Spleen (tissue), 11 donors: ENCODE measurements around the gene HHAT. TPM values are rescaled to one million over a fixed set of nuclear protein-coding genes. Genes with fewer than 3 reads are reported as not detected.

Experiments used
- DNase-seq: peaks from one replicate; pipeline ENCODE4 v3.0.0-alpha.2; 2020
- H3K27ac ChIP-seq, 8 donors: fragments of 200-600 bp; sonication (generic) in 7 of 8; 1 replicate in 4 of 8; 2 replicates in 4 of 8; pipeline versions ENCODE4 v1.5.0 to v1.8.0; 2016 to 2021; ENCODE audit warnings: inconsistent platforms in 4 of 8, mild to moderate bottlenecking in 4 of 8, moderate library complexity in 1 of 8
- H3K27me3 ChIP-seq, 7 donors: fragments of 200-600 bp; sonication (generic) in 6 of 7; replicated peaks in 1 of 7; 1 replicate in 4 of 7; 2 replicates in 3 of 7; pipeline versions ENCODE4 v1.5.0 to v1.8.0; 2016 to 2021; ENCODE audit warnings: inconsistent platforms in 3 of 7, mild to moderate bottlenecking in 1 of 7
- H3K36me3 ChIP-seq, 6 donors: fragments of 200-600 bp; sonication (generic) in 5 of 6; 1 replicate in 4 of 6; 2 replicates in 2 of 6; pipeline versions ENCODE4 v1.5.0 to v1.8.0; 2016 to 2021; ENCODE audit warnings: inconsistent platforms in 2 of 6
- H3K4me1 ChIP-seq, 6 donors: fragments of 200-600 bp; sonication (generic) in 5 of 6; 1 replicate in 3 of 6; 2 replicates in 3 of 6; pipeline versions ENCODE4 v1.5.0 to v1.8.0; 2016 to 2021; ENCODE audit warnings: inconsistent platforms in 3 of 6
- H3K4me3 ChIP-seq, 8 donors: fragments of 200-600 bp; sonication (generic) in 7 of 8; 1 replicate in 4 of 8; 2 replicates in 4 of 8; pipeline versions ENCODE4 v1.5.0 to v1.8.0; 2016 to 2021; ENCODE audit warnings: inconsistent platforms in 4 of 8, mild to moderate bottlenecking in 4 of 8, moderate library complexity in 2 of 8
- H3K9me3 ChIP-seq, 8 donors: fragments of 200-600 bp; sonication (generic) in 7 of 8; 1 replicate in 4 of 8; 2 replicates in 4 of 8; pipeline versions ENCODE4 v1.5.0 to v1.8.0; 2016 to 2021; ENCODE audit warnings: inconsistent platforms in 4 of 8
- POLR2A ChIP-seq, 3 donors: fragments of 450-650 bp; IDR thresholded peaks; one replicate each; pipeline ENCODE4 v1.5.1; 2017; ENCODE audit warnings: antibody characterized with exemption in 3 of 3, mild to moderate bottlenecking in 1 of 3
- POLR2AphosphoS5 ChIP-seq, 3 donors: sonication (generic); formaldehyde crosslinking; IDR thresholded peaks; one replicate each; pipeline ENCODE4 v1.5.1; 2017; ENCODE audit warnings: antibody characterized with exemption in 3 of 3
- WGBS, 5 donors: extraction: QIAGEN DNeasy Blood & Tissue Kit in 3 of 5; methylation state at CpG; one replicate each; pipeline versions ENCODE4 v1.1.5 to v1.1.7; 2013 to 2018; 5-methylcytosine and 5-hydroxymethylcytosine counted together
- intact Hi-C: fragments of 100-400 bp; cut with DNase I; formaldehyde crosslinking; loops from one replicate; pipeline ENCODE4 v1.15.0; 2023; ENCODE audit warnings: low total_unique reads
- polyA plus RNA-seq, 3 donors: library from polyadenylated mRNA; stranded (reverse); fragments of 200-250 nt; gene quantifications; one replicate each; pipeline ENCODE4 v1.2.1, GENCODE V29; 2013
- total RNA-seq, 7 donors: library from RNA; depleted of rRNA in 3 of 7; stranded (reverse); fragments of >200 nt in 3 of 7; fragmentation: NEBNext Ultra II Directional in 4 of 7; extraction: Animal tissue kit (Norgen Biotek cat#: 25700) in 4 of 7; gene quantifications; one replicate each; pipeline versions ENCODE4 v1.1.0 to v1.2.1, GENCODE V29; 2016 to 2021
- TF ChIP-seq, protein P1 (sequence below), 11 experiments: fragments of 200-600 bp in 7 of 11; fragments of 450-650 bp in 4 of 11; sonication (generic) in 4 of 11; IDR thresholded peaks in 8 of 11; conservative IDR thresholded peaks in 3 of 11; 1 replicate in 7 of 11; 2 replicates in 4 of 11; pipeline versions ENCODE4 v1.4.0 to v1.8.0; 2016 to 2021; ENCODE audit warnings: antibody characterized with exemption in 11 of 11, inconsistent platforms in 4 of 11, mild to moderate bottlenecking in 1 of 11
- donor health status: healthy with polysubstance abuse.
- donor health status: DM: no; HTN: no; CAD: no; lungs with moderate emphysema.
- donor health status: DM: no; HTN: no; CAD: no.
- donor health status: Bipolar disorder and iron deficiency.
- donor health status: healthy.
- donor health status: DM: no; HTN: no; CAD: no.
- donor health status: DM: yes; HTN: yes; CAD: no.

Gene HHAT
- total and polyA plus RNA-seq, 10 donors, result 1.3 to 8.8 (median 4.7) TPM

DNA sequence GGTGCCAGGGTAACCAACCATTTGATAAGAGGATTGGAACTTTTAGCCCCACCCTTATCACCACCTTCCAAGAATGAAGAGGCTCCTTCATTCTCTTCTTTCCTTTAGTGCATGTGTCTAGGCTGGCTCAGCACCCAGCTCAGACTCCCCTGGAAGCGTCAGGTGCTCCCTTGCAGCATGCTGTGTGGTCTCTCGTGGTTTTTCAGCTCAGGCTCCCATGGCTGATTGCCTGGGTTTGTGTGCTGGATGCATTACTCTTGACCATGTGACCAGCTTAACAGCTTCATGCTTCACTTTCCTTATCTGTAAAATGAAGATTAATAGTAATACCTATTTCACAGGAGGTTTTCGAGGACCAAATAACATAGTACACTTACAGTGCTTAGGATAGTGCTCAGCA lies 198.4 kb downstream of the HHAT start:
- WGBS, 5 donors, result 70 to 82% (median 79%) methylated on average over 3 of the region's 3 CpGs
- Histone ChIP-seq H3K27me3 (no peaks in the 10 kb centered on the region), H3K4me1 (no peaks in the 10 kb centered on the region), H3K27ac (no peak overlapping the region), H3K4me3 (no peak overlapping the region), H3K9me3 (no peaks in the 10 kb centered on the region), H3K36me3 (no peaks in the 10 kb centered on the region)
- TF ChIP-seq POLR2AphosphoS5 (IDR thresholded peaks at IDR 0.05) (no peak), POLR2A (IDR thresholded peaks at IDR 0.05) (no peak)
- TF ChIP-seq, protein P1, sequence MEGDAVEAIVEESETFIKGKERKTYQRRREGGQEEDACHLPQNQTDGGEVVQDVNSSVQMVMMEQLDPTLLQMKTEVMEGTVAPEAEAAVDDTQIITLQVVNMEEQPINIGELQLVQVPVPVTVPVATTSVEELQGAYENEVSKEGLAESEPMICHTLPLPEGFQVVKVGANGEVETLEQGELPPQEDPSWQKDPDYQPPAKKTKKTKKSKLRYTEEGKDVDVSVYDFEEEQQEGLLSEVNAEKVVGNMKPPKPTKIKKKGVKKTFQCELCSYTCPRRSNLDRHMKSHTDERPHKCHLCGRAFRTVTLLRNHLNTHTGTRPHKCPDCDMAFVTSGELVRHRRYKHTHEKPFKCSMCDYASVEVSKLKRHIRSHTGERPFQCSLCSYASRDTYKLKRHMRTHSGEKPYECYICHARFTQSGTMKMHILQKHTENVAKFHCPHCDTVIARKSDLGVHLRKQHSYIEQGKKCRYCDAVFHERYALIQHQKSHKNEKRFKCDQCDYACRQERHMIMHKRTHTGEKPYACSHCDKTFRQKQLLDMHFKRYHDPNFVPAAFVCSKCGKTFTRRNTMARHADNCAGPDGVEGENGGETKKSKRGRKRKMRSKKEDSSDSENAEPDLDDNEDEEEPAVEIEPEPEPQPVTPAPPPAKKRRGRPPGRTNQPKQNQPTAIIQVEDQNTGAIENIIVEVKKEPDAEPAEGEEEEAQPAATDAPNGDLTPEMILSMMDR (IDR thresholded peaks at IDR 0.05 in 8 of 11, conservative IDR thresholded peaks at IDR 0.05 in 3 of 11), result no peak
- intact Hi-C loops, result no loop called here
- no peak for DNase-seq

DNA sequence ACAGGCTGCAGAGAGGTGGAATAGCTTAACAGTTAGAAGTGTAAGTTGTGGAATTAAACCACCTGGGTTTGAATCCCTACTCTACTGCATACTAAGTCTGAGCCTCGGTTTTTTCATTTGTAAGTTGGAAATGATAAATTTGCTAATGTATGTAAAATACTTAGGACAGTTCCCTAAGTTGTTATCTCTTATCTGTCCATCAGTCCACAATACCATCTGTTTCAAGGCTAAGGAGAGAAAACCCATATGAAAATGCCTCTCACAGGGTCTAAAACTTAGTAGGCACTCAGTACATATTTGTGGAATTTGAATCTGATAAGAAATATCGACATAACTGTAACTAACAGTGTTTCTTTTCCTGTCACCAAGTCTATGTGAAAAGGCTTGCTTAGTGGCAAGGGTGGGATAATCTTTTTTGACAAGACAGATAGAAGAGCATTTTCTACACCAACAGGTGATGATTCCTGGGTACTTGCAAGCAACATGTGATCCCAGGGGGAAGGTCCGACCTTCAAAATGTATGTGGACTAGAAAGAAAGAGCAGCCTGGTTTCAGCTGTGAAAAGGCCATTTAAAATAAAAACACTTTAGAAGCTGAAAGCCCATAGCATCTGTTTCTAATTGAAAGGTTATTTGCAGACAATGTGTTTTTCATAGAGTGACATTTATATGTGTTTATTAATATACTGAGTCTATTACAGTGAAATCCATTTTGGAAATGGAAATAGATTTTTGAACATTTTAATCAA lies 202.9 kb downstream of the HHAT start:
- DNase-seq, result no peak
- intact Hi-C loops, result no loop called here
- TF ChIP-seq POLR2A (IDR thresholded peaks at IDR 0.05) (no peak), POLR2AphosphoS5 (IDR thresholded peaks at IDR 0.05) (no peak)
- TF ChIP-seq, protein P1 (IDR thresholded peaks at IDR 0.05 in 8 of 11, conservative IDR thresholded peaks at IDR 0.05 in 3 of 11), result no peak
- Histone ChIP-seq H3K36me3 (no peaks in the 10 kb centered on the region), H3K4me1 (no peaks in the 10 kb centered on the region), H3K4me3 (no peak overlapping the region), H3K27me3 (no peaks in the 10 kb centered on the region), H3K9me3 (no peaks in the 10 kb centered on the region), H3K27ac (no peak overlapping the region)
- 75 to 83% (median 80%) methylated on average over 3 of the region's 3 CpGs for WGBS, 5 donors

DNA sequence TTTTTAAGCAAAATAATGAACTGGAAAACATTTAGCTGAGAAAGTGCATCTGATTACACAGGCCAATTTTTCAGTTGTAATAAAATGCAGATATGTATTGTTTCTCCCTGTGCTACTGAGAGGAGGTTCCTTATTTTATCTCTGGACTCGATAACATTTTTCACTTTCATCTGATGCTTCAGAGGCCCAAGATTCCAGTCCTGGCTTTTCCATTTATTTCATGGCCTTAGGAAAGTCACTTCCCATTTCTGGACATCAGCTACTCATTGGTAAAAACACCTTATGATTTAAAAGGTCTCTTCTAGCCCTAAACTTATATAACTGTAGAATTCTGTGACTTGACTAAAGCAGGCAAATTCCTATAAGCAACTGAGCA lies 203.5 kb downstream of the HHAT start:
- WGBS, 5 donors, result 87 to 95% (median 90%) methylated on average over 1 of the region's 1 CpG
- H3K4me3 ChIP-seq, result no peak overlapping the region
- no peak for DNase-seq
- no peaks in the 10 kb centered on the region for H3K36me3 ChIP-seq
- no peak overlapping the region for H3K27ac ChIP-seq
- no peak for TF ChIP-seq POLR2AphosphoS5 (IDR thresholded peaks at IDR 0.05)
- TF ChIP-seq POLR2A (IDR thresholded peaks at IDR 0.05), result no peak
- TF ChIP-seq, protein P1 (IDR thresholded peaks at IDR 0.05 in 8 of 11, conservative IDR thresholded peaks at IDR 0.05 in 3 of 11), result no peak
- no peaks in the 10 kb centered on the region for H3K27me3 ChIP-seq
- intact Hi-C loops, result no loop called here
- no peaks in the 10 kb centered on the region for H3K4me1 ChIP-seq
- no peaks in the 10 kb centered on the region for H3K9me3 ChIP-seq

DNA sequence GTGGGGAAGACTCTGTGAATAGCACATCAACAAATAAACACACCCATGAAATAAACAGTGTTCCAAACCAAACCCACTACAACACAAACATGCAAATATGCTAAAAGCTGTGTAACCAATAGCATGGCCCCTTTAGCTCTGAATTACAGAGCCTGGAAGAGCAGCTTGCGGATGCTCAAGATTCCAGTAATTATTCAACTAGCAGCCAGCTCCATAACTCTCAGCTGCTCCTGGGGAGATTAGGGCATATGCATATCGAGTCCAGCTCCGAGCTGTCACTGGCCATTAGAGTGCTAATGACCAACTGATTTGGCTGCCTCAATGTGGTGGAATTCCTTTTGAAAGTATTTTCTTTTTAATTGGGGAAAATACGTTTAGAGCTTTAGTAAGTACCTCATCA lies 207.1 kb downstream of the HHAT start:
- Histone ChIP-seq H3K27ac (no peak overlapping the region), H3K4me3 (no peak overlapping the region), H3K4me1 (no peaks in the 10 kb centered on the region), H3K36me3 (no peaks in the 10 kb centered on the region), H3K9me3 (no peaks in the 10 kb centered on the region), H3K27me3 (no peaks in the 10 kb centered on the region)
- intact Hi-C loops, result no loop called here
- whole genome bisulfite sequencing, 5 donors, result 63 to 81% (median 72%) methylated on average over 4 of the region's 4 CpGs
- TF ChIP-seq POLR2AphosphoS5 (IDR thresholded peaks at IDR 0.05), result no peak
- DNase-seq, result no peak
